Activated CD4-positive, alpha-beta T cell treated with anti-CD3 and anti-CD28 coated beads, Interleukin-2, amount 50 U/mL, for 16 hours (primary cell): ENCODE measurements around the gene USP17L25.
A peak's percentile ranks its signal among the peaks of the same experiment; 100 is the strongest.
"Not testable (repeated sequence)": the region's sequence is repeated elsewhere in the genome, so short reads cannot be mapped to it uniquely, and the experiment has no call there.

Experiments used
- DNase-seq: peaks from one replicate; pipeline ENCODE4 v3.0.0-alpha.2; 2020

Gene USP17L25, protein sequence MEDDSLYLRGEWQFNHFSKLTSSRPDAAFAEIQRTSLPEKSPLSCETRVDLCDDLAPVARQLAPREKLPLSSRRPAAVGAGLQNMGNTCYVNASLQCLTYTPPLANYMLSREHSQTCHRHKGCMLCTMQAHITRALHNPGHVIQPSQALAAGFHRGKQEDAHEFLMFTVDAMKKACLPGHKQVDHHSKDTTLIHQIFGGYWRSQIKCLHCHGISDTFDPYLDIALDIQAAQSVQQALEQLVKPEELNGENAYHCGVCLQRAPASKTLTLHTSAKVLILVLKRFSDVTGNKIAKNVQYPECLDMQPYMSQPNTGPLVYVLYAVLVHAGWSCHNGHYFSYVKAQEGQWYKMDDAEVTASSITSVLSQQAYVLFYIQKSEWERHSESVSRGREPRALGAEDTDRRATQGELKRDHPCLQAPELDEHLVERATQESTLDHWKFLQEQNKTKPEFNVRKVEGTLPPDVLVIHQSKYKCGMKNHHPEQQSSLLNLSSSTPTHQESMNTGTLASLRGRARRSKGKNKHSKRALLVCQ

DNA sequence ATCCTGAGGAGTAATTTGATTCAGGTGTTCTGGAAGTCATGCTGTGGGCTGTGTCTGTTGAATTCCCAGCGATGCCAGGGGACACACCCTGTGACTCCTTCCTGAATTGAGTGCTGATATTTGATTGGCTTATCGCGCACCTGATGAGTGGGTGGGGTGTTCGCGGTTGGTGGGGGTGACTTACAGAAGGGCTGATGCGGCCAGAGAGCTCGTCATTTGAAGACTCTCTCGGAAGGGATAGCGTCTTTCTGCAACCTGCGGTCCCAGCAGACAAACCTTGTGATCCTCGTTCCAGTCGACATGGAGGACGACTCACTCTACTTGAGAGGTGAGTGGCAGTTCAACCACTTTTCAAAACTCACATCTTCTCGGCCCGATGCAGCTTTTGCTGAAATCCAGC lies at the start of gene USP17L25:
TSS of gene USP17L25 (plus strand) at position 301 of the 400 bp plus-strand sequence. CDS start at position 301, 0 bp downstream.
- DNase-seq = not testable (repeated sequence)

- DNase-seq = peak; percentile 0
Observed at GRCh38 chr4:9324191-9324590, 5.5 kb upstream of the USP17L25 start.

DNA sequence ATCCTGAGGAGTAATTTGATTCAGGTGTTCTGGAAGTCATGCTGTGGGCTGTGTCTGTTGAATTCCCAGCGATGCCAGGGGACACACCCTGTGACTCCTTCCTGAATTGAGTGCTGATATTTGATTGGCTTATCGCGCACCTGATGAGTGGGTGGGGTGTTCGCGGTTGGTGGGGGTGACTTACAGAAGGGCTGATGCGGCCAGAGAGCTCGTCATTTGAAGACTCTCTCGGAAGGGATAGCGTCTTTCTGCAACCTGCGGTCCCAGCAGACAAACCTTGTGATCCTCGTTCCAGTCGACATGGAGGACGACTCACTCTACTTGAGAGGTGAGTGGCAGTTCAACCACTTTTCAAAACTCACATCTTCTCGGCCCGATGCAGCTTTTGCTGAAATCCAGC lies 4.8 kb upstream of the USP17L25 start, which contains the start of gene USP17L24:
TSS of gene USP17L24 (plus strand) at position 301 of the 400 bp plus-strand sequence. CDS start at position 301, 0 bp downstream.
- not testable (repeated sequence) for DNase-seq

GRCh38 chr4:9334358-9334757 lies 4.6 kb downstream of the USP17L25 start, which contains the start of gene USP17L26:
Gene USP17L26, plus strand, starts transcription at chr4:9334658. Its CDS starts 0 bp downstream, at chr4:9334658.
- DNase-seq = not testable (repeated sequence)

DNA sequence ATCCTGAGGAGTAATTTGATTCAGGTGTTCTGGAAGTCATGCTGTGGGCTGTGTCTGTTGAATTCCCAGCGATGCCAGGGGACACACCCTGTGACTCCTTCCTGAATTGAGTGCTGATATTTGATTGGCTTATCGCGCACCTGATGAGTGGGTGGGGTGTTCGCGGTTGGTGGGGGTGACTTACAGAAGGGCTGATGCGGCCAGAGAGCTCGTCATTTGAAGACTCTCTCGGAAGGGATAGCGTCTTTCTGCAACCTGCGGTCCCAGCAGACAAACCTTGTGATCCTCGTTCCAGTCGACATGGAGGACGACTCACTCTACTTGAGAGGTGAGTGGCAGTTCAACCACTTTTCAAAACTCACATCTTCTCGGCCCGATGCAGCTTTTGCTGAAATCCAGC lies 9.4 kb downstream of the USP17L25 start, which contains the start of gene USP17L5:
TSS of gene USP17L5 (plus strand) at position 301 of the 400 bp plus-strand sequence. CDS start at position 301, 0 bp downstream.
- DNase-seq = not testable (repeated sequence)

GRCh38 chr4:9343848-9344247 lies 14.1 kb downstream of the USP17L25 start, which contains the start of gene USP17L27:
Gene USP17L27, plus strand, starts transcription at chr4:9344148. Its CDS starts 0 bp downstream, at chr4:9344148.
- DNase-seq = not testable (repeated sequence)

GRCh38 chr4:9348593-9348992 lies 18.9 kb downstream of the USP17L25 start, which contains the start of gene USP17L28:
Gene USP17L28, plus strand, starts transcription at chr4:9348893. Its CDS starts 0 bp downstream, at chr4:9348893.
- DNase-seq = not testable (repeated sequence)

DNA sequence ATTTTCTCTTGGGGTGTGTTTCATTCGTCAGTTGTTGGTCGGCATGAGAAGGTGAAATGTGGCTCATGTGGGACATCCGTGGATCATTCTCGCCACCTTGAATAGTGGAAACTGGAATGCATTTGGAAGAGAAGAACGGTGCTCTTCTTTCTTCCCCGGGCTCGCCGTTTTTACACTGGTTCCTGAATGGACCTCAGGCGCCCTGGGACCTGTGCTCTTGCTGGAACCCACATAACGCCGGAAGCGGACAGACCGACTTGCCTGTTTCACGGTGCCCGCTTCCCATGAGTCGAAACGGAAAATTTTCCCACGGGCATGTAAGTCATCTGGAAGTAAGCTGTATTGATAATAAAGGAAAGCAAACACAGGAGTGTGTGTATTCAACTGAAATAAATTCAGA lies 21.2 kb downstream of the USP17L25 start:
- not testable (repeated sequence) for DNase-seq

- not testable (repeated sequence) for DNase-seq
Observed at GRCh38 chr4:9353338-9353737, 23.6 kb downstream of the USP17L25 start, which contains the start of gene USP17L29. Gene USP17L29, plus strand, starts transcription at chr4:9353638. Its CDS starts 0 bp downstream, at chr4:9353638.

DNA sequence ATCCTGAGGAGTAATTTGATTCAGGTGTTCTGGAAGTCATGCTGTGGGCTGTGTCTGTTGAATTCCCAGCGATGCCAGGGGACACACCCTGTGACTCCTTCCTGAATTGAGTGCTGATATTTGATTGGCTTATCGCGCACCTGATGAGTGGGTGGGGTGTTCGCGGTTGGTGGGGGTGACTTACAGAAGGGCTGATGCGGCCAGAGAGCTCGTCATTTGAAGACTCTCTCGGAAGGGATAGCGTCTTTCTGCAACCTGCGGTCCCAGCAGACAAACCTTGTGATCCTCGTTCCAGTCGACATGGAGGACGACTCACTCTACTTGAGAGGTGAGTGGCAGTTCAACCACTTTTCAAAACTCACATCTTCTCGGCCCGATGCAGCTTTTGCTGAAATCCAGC lies 33.1 kb downstream of the USP17L25 start, which contains the start of gene USP17L30:
TSS of gene USP17L30 (plus strand) at position 301 of the 400 bp plus-strand sequence. CDS start at position 301, 0 bp downstream.
- DNase-seq = not testable (repeated sequence)

DNA sequence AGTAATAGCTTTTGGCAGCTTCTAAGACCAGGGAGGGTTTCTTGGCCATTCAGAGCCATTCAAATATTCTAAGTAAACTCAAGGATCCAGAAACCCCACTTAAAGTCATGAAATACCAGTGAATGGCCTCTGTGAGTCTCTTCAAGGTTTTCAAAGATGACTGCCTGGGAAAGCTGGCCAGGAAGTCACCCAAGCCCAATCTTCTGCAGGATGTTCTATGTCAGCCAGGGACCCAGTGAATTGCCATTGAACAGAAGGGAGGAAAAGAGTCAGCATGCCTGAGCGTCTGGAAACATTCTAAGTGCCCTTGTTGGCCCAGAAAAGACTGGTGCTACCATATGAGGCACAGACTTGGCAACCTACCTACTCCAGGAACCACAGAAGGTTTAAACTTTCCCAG lies 50.2 kb downstream of the USP17L25 start:
- not testable (repeated sequence) for DNase-seq
